Epithelial cell of proximal tubule (primary cell): ENCODE data around the gene UBASH3A. TPM values are rescaled to one million over a fixed set of nuclear protein-coding genes. Genes with fewer than 3 reads are reported as not detected.

Experiments
- DNase-seq: peaks from one replicate; pipeline ENCODE4 v3.0.0-alpha.2; 2011; ENCODE audit warnings: low read depth
- H3K4me3 ChIP-seq: 2 replicates; pipeline ENCODE4 v1.5.1; 2011; ENCODE audit warnings: low read depth, mild to moderate bottlenecking, low read length
- total RNA-seq: library from RNA; depleted of rRNA; stranded (reverse); fragments of >200 nt; gene quantifications from 2 replicates; pipeline ENCODE4 v1.2.3, GENCODE V29; 2015
- TF ChIP-seq, protein P1 (sequence below): conservative IDR thresholded peaks from 2 replicates; pipeline ENCODE4 v1.5.1; 2012; ENCODE audit warnings: low read depth, mild to moderate bottlenecking, low read length

The UBASH3A gene
- total RNA-seq, 1 donor from 2014 or later = not detected

GRCh38 chr21:42409366-42409765 lies 5.7 kb downstream of the UBASH3A start:
- no peak overlapping the region for H3K4me3 ChIP-seq
- TF ChIP-seq, protein P1, sequence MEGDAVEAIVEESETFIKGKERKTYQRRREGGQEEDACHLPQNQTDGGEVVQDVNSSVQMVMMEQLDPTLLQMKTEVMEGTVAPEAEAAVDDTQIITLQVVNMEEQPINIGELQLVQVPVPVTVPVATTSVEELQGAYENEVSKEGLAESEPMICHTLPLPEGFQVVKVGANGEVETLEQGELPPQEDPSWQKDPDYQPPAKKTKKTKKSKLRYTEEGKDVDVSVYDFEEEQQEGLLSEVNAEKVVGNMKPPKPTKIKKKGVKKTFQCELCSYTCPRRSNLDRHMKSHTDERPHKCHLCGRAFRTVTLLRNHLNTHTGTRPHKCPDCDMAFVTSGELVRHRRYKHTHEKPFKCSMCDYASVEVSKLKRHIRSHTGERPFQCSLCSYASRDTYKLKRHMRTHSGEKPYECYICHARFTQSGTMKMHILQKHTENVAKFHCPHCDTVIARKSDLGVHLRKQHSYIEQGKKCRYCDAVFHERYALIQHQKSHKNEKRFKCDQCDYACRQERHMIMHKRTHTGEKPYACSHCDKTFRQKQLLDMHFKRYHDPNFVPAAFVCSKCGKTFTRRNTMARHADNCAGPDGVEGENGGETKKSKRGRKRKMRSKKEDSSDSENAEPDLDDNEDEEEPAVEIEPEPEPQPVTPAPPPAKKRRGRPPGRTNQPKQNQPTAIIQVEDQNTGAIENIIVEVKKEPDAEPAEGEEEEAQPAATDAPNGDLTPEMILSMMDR = no peak
- no peak for DNase-seq

DNA sequence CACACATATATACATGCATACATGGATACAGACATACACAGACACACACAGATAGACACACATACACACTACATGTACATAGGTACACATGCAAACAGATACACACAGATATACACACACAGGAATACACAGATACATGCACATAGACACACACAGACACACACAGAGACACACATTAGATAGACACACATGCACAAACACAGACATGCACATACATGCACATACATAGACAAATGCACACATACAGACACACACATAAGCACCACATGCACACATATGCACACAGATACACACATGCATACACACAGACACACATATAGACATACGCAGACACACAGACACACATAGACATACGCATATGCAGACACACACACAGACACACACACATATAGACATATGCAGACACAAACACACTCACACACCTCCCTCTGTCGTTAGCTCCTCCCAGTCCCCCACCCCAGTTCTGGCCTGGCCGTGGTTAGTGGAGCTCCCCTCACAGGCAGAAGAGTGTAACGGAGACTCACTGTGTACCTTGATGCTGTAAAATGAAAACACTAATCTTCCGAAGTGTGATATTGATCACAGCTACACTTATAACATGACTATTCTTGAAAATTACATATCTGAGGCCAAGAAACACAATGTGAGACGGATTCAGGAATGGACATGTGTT lies 7.6 kb downstream of the UBASH3A start:
- TF ChIP-seq, protein P1 = no peak
- no peak for DNase-seq
- H3K4me3 ChIP-seq = no peak overlapping the region

- DNase-seq = no peak
- H3K4me3 ChIP-seq = no peak overlapping the region
- TF ChIP-seq, protein P1 = no peak
Measured at GRCh38 chr21:42411891-42412635, 8.4 kb downstream of the UBASH3A start.

GRCh38 chr21:42412636-42412933 lies 8.9 kb downstream of the UBASH3A start:
- TF ChIP-seq, protein P1 = no peak
- H3K4me3 ChIP-seq = no peak overlapping the region
- no peak for DNase-seq

- TF ChIP-seq, protein P1 = no peak
- DNase-seq = no peak
- H3K4me3 ChIP-seq = no peak overlapping the region
Measured at GRCh38 chr21:42413093-42413492, 9.4 kb downstream of the UBASH3A start.

DNA sequence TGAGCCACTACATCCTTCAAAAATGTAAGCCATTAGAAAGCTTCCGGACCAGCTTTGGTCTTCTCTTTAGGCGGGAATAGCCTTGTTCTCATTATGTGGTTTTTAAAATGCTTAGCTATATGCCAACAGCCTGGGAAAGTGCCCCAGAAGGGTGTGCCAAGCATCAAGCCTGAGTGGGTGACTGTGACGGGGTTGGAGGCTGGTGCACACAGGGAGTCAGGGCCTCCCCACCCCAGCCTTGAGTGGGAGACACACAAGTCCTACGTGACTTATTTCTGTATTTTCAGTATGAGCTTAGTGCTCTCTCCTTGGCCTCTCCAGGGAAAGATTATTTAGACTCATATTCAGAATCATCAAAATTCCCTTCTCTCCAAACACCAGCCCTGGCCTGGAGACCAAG lies 9.8 kb downstream of the UBASH3A start:
- DNase-seq = no peak
- no peak overlapping the region for H3K4me3 ChIP-seq
- TF ChIP-seq, protein P1 = no peak

DNA sequence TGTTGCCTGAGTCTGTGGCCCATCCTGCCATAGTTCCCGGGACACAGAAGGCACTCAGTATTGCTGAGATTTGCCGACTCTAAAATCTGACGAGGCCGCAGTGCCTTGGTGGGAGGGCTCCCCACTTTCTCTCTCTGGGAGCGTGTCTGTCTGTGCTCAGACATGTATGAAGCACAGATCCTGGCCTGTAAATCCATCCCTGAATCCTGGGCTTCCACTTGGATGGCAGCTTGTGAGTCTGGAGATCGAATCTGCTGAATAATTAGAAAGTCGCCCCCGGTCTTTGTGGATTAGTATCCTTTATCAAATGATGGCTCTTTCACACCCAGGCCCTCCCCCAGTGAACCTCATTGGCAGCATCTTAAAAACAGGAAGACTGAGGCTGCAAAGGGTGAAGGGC lies 10.4 kb downstream of the UBASH3A start:
- DNase-seq = no peak
- TF ChIP-seq, protein P1 = no peak

More for the DNA sequence above, 10.4 kb downstream of the UBASH3A start:
- H3K4me3 ChIP-seq = no peak overlapping the region
